Liver (tissue), 9 donors: Measurements from ENCODE around the gene FBXO44. TPM values are rescaled to one million over a fixed set of nuclear protein-coding genes. Genes with fewer than 3 reads are reported as not detected.

ENCODE experiments used
- DNase-seq: peaks from one replicate; pipeline ENCODE4 v3.0.0-alpha.2; 2017; ENCODE audit warnings: low spot score
- H3K27ac ChIP-seq, 2 donors: one replicate each; pipeline ENCODE4 v1.7.0; 2013; ENCODE audit warnings: inconsistent platforms in 2 of 2, low read length in 2 of 2, control low read depth in 1 of 2, low read depth in 1 of 2, mild to moderate bottlenecking in 1 of 2
- H3K27me3 ChIP-seq, 4 donors: one replicate each; pipeline versions ENCODE4 v1.6.1 to v1.7.0; 2013; ENCODE audit warnings: low read length in 3 of 4, inconsistent platforms in 1 of 4, mild to moderate bottlenecking in 1 of 4, moderate library complexity in 1 of 4; ENCODE audit not compliant: control insufficient read depth in 4 of 4, insufficient read depth in 4 of 4
- H3K36me3 ChIP-seq, 4 donors: one replicate each; pipeline versions ENCODE4 v1.6.1 to v1.7.0; 2013; ENCODE audit warnings: low read length in 3 of 4, mild to moderate bottlenecking in 3 of 4, low read depth in 1 of 4, moderate library complexity in 1 of 4; ENCODE audit not compliant: control insufficient read depth in 4 of 4, insufficient read depth in 3 of 4
- H3K4me1 ChIP-seq, 4 donors: one replicate each; pipeline versions ENCODE4 v1.6.1 to v1.7.0; 2013; ENCODE audit warnings: low read length in 3 of 4, mild to moderate bottlenecking in 3 of 4, moderate library complexity in 1 of 4; ENCODE audit not compliant: control insufficient read depth in 4 of 4, insufficient read depth in 4 of 4
- H3K4me3 ChIP-seq, 3 donors: one replicate each; pipeline versions ENCODE4 v1.6.1 to v1.7.0; 2013; ENCODE audit warnings: low read length in 3 of 3, control low read depth in 1 of 3, low read depth in 1 of 3, mild to moderate bottlenecking in 1 of 3
- H3K9ac ChIP-seq, 2 donors: one replicate each; pipeline ENCODE4 v1.7.0; 2013; ENCODE audit warnings: low read length in 2 of 2, mild to moderate bottlenecking in 2 of 2, moderate library complexity in 2 of 2, control low read depth in 1 of 2, low read depth in 1 of 2
- H3K9me3 ChIP-seq, 4 donors: one replicate each; pipeline versions ENCODE4 v1.6.1 to v1.7.0; 2013; ENCODE audit warnings: low read length in 3 of 4; ENCODE audit not compliant: control insufficient read depth in 4 of 4
- ATF3 ChIP-seq: IDR thresholded peaks from 2 replicates; pipeline ENCODE4 v1.6.1; 2016; ENCODE audit warnings: antibody characterized with exemption
- CTCF ChIP-seq: fragments of 150-350 bp; IDR thresholded peaks from 2 replicates; pipeline ENCODE4 v1.5.1; 2017; ENCODE audit warnings: improper control_type of control experiment, low read depth, low read length; ENCODE audit not compliant: missing input control
- FOXA1 ChIP-seq: IDR thresholded peaks from 2 replicates; pipeline ENCODE4 v1.6.1; 2016; ENCODE audit warnings: antibody characterized with exemption
- FOXA2 ChIP-seq: IDR thresholded peaks from 2 replicates; pipeline ENCODE4 v1.6.1; 2016; ENCODE audit warnings: antibody characterized with exemption
- GABPA ChIP-seq, 2 donors: IDR thresholded peaks in 1 of 2; conservative IDR thresholded peaks in 1 of 2; 2 replicates each; pipeline ENCODE4 v1.6.1; 2016; ENCODE audit warnings: antibody characterized with exemption in 2 of 2, mild to moderate bottlenecking in 1 of 2, moderate library complexity in 1 of 2
- HNF4A ChIP-seq, 2 donors: conservative IDR thresholded peaks; 2 replicates each; pipeline ENCODE4 v1.6.1; 2016; ENCODE audit warnings: antibody characterized with exemption in 2 of 2, mild to moderate bottlenecking in 2 of 2
- HNF4G ChIP-seq: IDR thresholded peaks from 2 replicates; pipeline ENCODE4 v1.6.1; 2016; ENCODE audit warnings: antibody characterized with exemption
- JUND ChIP-seq, 2 donors: IDR thresholded peaks; 2 replicates each; pipeline ENCODE4 v1.6.1; 2016; ENCODE audit warnings: antibody characterized with exemption in 2 of 2
- MAX ChIP-seq: IDR thresholded peaks from 2 replicates; pipeline ENCODE4 v1.6.1; 2016; ENCODE audit warnings: antibody characterized with exemption
- NR2F2 ChIP-seq: IDR thresholded peaks from 2 replicates; pipeline ENCODE4 v1.6.1; 2016; ENCODE audit warnings: antibody characterized with exemption
- RAD21 ChIP-seq, 2 donors: IDR thresholded peaks; 2 replicates each; pipeline ENCODE4 v1.6.1; 2016; ENCODE audit warnings: antibody characterized with exemption in 2 of 2, mild to moderate bottlenecking in 2 of 2
- REST ChIP-seq: IDR thresholded peaks from 2 replicates; pipeline ENCODE4 v1.6.1; 2016; ENCODE audit warnings: antibody characterized with exemption, mild to moderate bottlenecking
- RXRA ChIP-seq, 2 donors: IDR thresholded peaks; 2 replicates each; pipeline ENCODE4 v1.6.1; 2017 to 2018; ENCODE audit warnings: antibody characterized with exemption in 2 of 2, mild to moderate bottlenecking in 1 of 2
- SP1 ChIP-seq: IDR thresholded peaks from 2 replicates; pipeline ENCODE4 v1.6.1; 2018; ENCODE audit warnings: antibody characterized with exemption, mild to moderate bottlenecking
- TAF1 ChIP-seq: conservative IDR thresholded peaks from 2 replicates; pipeline ENCODE4 v1.6.1; 2016; ENCODE audit warnings: antibody characterized with exemption, mild to moderate bottlenecking
- YY1 ChIP-seq: IDR thresholded peaks from 2 replicates; pipeline ENCODE4 v1.6.1; 2016; ENCODE audit warnings: antibody characterized with exemption, mild to moderate bottlenecking
- ZBTB33 ChIP-seq: IDR thresholded peaks from 2 replicates; pipeline ENCODE4 v1.6.1; 2016; ENCODE audit warnings: antibody characterized with exemption
- WGBS: extraction: QIAGEN DNeasy Blood & Tissue Kit; methylation state at CpG from one replicate; pipeline ENCODE4 v1.1.7; 2013; 5-methylcytosine and 5-hydroxymethylcytosine counted together
- polyA plus RNA-seq, 2 donors: library from polyadenylated mRNA; stranded (reverse) in 1 of 2; unstranded in 1 of 2; fragments of 200-250 nt in 1 of 2; fragments of >200 nt in 1 of 2; fragmentation: Nextera tagmentation in 1 of 2; extraction: Ambion mirVana in 1 of 2; gene quantifications; one replicate each; pipeline versions ENCODE4 v1.2.1 to v1.2.3, GENCODE V29; 2013 to 2015
- total RNA-seq, 2 donors: library from RNA; depleted of rRNA; stranded (reverse); fragments of >200 nt; gene quantifications; one replicate each; pipeline ENCODE4 v1.2.3, GENCODE V29; 2014
- donor health status: healthy.
- donor health status: healthy.
- donor health status: healthy.
- donor health status: healthy.
- donor health status: healthy.

The FBXO44 gene
- total and polyA plus RNA-seq, 4 donors: 3.6 to 13.2 (median 6.8) TPM

GRCh38 chr1:11684070-11684469 lies 29.4 kb downstream of the FBXO44 start:
- Histone ChIP-seq H3K36me3 (no peaks in the 10 kb centered on the region), H3K27ac (no peak overlapping the region), H3K9ac (no peak overlapping the region), H3K4me1 (peaks cover 2 to 18% (median 11%) of the 10 kb centered on the region in 4 donors), H3K4me3 (no peak overlapping the region), H3K27me3 (no peaks in the 10 kb centered on the region), H3K9me3 (no peaks in the 10 kb centered on the region)
- 68% methylated on average over 7 of the region's 7 CpGs for WGBS
- TF ChIP-seq NR2F2: no peak
- TF ChIP-seq ATF3: no peak
- no peak for TF ChIP-seq YY1
- TF ChIP-seq HNF4G: no peak
- no peak for TF ChIP-seq GABPA (IDR thresholded peaks at IDR 0.05 in 1 of 2, conservative IDR thresholded peaks at IDR 0.05 in 1 of 2)
- no peak for TF ChIP-seq ZBTB33
- TF ChIP-seq MAX: no peak
- no peak for TF ChIP-seq CTCF
- TF ChIP-seq FOXA2: no peak
- no peak for TF ChIP-seq JUND (IDR thresholded peaks at IDR 0.05)
- no peak for TF ChIP-seq FOXA1
- TF ChIP-seq SP1: no peak
- no peak for TF ChIP-seq RXRA (IDR thresholded peaks at IDR 0.05)
- no peak for TF ChIP-seq RAD21 (IDR thresholded peaks at IDR 0.05)
- TF ChIP-seq HNF4A (conservative IDR thresholded peaks at IDR 0.05): no peak
- TF ChIP-seq REST: no peak
- no peak for TF ChIP-seq TAF1
- no peak for DNase-seq
